ENCODE data around the gene OSBPL3.

Gene OSBPL3

DNA sequence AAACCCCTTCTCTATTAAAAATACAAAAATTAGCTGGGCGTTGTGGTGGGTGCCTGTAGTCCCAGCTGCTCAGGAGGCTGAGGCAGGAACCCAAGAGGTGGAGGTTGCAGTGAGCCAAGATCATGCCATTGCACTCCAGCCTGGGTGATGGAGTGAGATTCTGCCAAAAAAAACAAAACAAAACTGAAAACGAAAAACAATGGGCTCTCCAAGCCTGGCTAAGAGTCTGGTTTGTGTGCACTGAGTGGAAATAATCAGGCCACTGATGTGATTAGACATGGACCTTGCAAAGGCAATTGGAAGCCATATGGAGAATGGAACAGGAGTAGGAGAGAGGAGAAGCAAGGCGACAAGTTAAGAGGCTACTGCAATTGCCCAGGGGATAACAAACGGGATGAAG, 162.6 kb downstream of the OSBPL3 start:
- no peak overlapping the region for H3K4me3 ChIP-seq (ENCODE audit: low read depth, low read length)
- TF ChIP-seq, protein P1, sequence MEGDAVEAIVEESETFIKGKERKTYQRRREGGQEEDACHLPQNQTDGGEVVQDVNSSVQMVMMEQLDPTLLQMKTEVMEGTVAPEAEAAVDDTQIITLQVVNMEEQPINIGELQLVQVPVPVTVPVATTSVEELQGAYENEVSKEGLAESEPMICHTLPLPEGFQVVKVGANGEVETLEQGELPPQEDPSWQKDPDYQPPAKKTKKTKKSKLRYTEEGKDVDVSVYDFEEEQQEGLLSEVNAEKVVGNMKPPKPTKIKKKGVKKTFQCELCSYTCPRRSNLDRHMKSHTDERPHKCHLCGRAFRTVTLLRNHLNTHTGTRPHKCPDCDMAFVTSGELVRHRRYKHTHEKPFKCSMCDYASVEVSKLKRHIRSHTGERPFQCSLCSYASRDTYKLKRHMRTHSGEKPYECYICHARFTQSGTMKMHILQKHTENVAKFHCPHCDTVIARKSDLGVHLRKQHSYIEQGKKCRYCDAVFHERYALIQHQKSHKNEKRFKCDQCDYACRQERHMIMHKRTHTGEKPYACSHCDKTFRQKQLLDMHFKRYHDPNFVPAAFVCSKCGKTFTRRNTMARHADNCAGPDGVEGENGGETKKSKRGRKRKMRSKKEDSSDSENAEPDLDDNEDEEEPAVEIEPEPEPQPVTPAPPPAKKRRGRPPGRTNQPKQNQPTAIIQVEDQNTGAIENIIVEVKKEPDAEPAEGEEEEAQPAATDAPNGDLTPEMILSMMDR (IDR thresholded peaks at IDR 0.05; ENCODE audit: control insufficient read depth, extremely low read depth, insufficient read depth): no peak
- no peak for DNase-seq (ENCODE audit: low read depth)

DNA sequence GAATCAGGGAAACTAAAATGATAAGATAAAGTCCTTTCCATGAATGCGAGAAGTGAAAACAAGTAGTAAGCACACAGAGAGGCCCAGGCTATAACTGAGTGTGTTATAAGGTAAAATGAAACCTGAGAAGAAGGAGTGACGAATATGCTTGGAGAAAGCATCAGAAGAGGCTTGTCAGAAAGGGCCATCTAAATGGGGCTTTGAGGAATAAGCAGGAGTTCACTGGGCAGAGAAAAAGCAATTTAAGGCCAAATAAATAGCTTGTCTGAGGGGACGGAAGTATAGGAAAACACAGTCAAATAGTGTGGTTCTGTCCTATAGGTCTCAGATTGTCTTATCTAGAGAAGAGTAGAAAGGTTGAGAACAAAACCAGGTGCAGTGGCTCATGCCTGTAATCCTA, 163.1 kb downstream of the OSBPL3 start:
- H3K4me3 ChIP-seq (ENCODE audit: low read depth, low read length): no peak overlapping the region
- TF ChIP-seq, protein P1 (IDR thresholded peaks at IDR 0.05; ENCODE audit: control insufficient read depth, extremely low read depth, insufficient read depth): no peak
- no peak for DNase-seq (ENCODE audit: low read depth)

DNA sequence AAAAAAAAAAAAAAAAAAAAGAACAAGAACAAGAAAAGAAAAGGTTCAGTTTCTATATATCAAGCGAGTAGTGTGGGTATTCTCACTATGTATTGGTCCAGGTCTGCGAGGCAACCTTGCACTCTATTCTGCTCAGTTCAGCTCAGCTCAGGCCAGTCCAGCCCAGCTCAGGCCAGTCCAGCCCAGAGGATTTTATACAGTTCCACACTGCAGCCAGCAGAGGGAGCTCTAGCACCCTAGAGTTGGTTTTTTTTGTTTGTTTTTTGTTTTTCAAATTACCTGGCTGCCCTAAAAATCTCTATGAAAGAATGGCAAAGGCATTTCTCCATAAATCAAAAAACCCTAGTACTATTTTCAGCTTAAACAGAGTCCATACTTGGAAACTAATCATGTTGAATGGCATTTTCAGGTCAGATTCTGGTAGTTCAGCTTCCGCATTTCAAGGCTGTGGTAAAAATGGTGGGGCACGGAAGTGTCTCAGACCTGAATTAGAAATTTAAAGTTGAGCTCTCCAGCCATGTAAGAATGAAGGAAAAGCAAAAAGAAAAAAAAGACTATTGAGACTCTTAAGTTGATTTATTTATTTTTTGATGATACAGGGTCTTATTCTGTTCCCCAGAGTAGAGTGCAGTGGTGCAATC, 167.6 kb downstream of the OSBPL3 start:
- TF ChIP-seq, protein P1 (IDR thresholded peaks at IDR 0.05; ENCODE audit: control insufficient read depth, extremely low read depth, insufficient read depth): peak; percentile 81
- no peak overlapping the region for H3K4me3 ChIP-seq (ENCODE audit: low read depth, low read length)
- DNase-seq (ENCODE audit: low read depth): peak; percentile 8

DNA sequence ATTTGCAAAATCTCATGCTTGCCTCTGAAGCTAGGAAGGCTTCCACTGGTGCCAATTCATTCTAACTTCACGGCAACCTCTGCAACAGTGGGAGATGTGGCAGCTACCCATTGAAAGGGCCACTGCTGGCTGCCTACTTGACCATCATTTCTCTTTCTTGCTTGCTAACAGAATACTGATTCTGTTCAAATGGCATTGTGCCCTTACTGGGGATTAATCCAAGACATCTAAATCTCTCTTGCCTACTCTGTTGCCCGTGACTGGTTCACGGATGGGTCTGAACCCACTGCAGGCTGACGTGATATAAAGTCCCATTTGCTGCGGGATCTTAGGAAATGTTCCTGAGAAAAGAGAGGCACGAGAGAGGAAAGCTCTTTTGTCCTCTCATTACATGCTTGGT, 171.5 kb downstream of the OSBPL3 start:
- H3K4me3 ChIP-seq (ENCODE audit: low read depth, low read length): no peak overlapping the region
- DNase-seq (ENCODE audit: low read depth): no peak
- TF ChIP-seq, protein P1 (IDR thresholded peaks at IDR 0.05; ENCODE audit: control insufficient read depth, extremely low read depth, insufficient read depth): no peak

DNA sequence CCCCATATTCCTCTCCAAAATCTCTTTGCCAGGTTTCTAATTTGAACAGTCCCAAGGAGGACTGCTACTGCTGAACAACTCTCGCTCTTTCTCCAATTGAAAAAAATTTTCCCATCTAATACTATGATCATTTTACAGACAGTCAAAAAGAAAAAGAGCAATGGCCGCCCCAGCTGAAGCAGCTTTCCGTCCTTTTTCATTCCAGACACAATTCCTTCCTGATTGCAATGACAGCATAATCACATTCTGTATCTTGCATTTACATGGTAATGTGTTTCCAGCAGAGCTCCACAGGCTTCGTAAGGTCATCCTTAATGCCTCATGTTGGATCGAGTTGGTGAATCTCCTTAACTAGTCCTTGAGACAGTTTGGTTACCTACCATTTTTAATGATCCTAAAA, 177.7 kb downstream of the OSBPL3 start:
- H3K4me3 ChIP-seq (ENCODE audit: low read depth, low read length): no peak overlapping the region
- no peak for DNase-seq (ENCODE audit: low read depth)
- TF ChIP-seq, protein P1 (IDR thresholded peaks at IDR 0.05; ENCODE audit: control insufficient read depth, extremely low read depth, insufficient read depth): no peak

DNA sequence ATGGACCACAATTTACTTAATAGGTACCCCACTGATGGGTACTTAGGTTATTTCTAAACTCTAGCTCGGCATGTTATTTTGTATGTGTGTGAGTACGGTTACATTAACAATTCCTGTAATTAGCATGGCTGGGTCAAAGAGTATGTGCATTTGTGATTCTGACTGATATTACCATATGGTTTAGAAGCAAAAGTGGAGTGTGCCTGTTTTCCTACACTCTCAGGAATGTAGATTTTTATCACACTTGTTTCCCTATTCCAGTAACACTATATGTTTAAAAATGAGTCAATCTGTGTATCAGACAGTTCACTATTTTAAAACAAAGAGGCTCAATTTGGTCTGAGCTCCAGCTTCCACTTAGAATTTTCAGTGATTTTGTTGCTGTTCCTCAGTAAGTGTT, 178.1 kb downstream of the OSBPL3 start:
- TF ChIP-seq, protein P1 (IDR thresholded peaks at IDR 0.05; ENCODE audit: control insufficient read depth, extremely low read depth, insufficient read depth): no peak

DNA sequence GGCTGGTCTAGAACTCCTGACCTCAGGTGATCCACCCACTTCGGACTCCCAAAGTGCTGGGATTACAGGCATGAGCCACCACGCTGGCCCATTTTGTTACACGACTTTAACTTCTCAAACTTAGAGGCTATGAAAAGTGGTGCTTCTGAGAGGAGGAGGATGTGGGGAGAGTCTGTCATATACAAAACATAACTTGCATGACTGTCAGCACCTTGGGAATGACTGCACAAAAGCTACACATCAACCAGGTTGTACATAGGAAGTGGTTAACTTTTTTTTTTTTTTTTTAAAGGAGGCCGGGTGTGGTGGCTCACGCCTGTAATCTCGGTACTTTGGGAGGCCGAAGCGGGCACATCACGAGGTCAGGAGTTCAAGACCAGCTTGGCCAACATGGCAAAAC, 179.3 kb downstream of the OSBPL3 start:
- DNase-seq (ENCODE audit: low read depth): no peak
- TF ChIP-seq, protein P1 (IDR thresholded peaks at IDR 0.05; ENCODE audit: control insufficient read depth, extremely low read depth, insufficient read depth): no peak
- no peak overlapping the region for H3K4me3 ChIP-seq (ENCODE audit: low read depth, low read length)

More for the DNA sequence above, 178.1 kb downstream of the OSBPL3 start:
- no peak overlapping the region for H3K4me3 ChIP-seq (ENCODE audit: low read depth, low read length)
- no peak for DNase-seq (ENCODE audit: low read depth)
